Caco-2 (cell line): ENCODE results near the gene XCL1. TPM values are rescaled to one million over a fixed set of nuclear protein-coding genes. Genes with fewer than 3 reads are reported as not detected.
"Not testable (repeated sequence)": the region's sequence is repeated elsewhere in the genome, so short reads cannot be mapped to it uniquely, and the experiment has no call there.

ENCODE experiments used
- BruUV-seq: library from RNA; stranded (reverse); fragments of 400-500 nt; replicated peaks from 2 replicates; lab custom pipeline; 2021; lab: Mats Ljungman, UMichigan
- CTCF ChIA-PET: fragments of 300-600 bp; sonication (Branson Sonifier 250); formaldehyde crosslinking; loops from one replicate; lab custom pipeline; 2022; ENCODE audit warnings: antibody characterized with exemption; lab: Charles Lee
- POLR2A ChIA-PET: fragments of 300-600 bp; sonication (Branson Sonifier 250); formaldehyde crosslinking; loops from one replicate; lab custom pipeline; 2022; ENCODE audit warnings: antibody characterized with exemption; lab: Charles Lee
- DNase-seq, 2 experiments: peaks; one replicate each; pipeline versions ENCODE4 v3.0.0 to v3.0.0-alpha.2; 2020 to 2022
- H3K27me3 ChIP-seq: replicated peaks from 2 replicates; pipeline ENCODE4 v1.6.0; 2011; ENCODE audit warnings: low read length; ENCODE audit not compliant: control insufficient read depth, insufficient read depth
- H3K36me3 ChIP-seq: 2 replicates; pipeline ENCODE4 v1.5.1; 2011; ENCODE audit warnings: low read length; ENCODE audit not compliant: control insufficient read depth, insufficient read depth
- H3K4me1 ChIP-seq: fragments of 250-450 bp; sonication (Bioruptor Pico); 2 replicates; pipeline ENCODE4 v1.5.1; 2020; ENCODE audit warnings: mild to moderate bottlenecking
- H3K4me3 ChIP-seq: 2 replicates; pipeline ENCODE4 v1.5.1; 2011; ENCODE audit warnings: low read depth, mild to moderate bottlenecking, control low read depth, low read length
- H3K9me3 ChIP-seq: fragments of 250-450 bp; sonication (Bioruptor Pico); 2 replicates; pipeline ENCODE4 v1.5.1; 2020; ENCODE audit warnings: mild to moderate bottlenecking, moderate library complexity
- H3K27ac Mint-ChIP-seq: one replicate; pipeline ENCODE4 v1.8.0; 2022; ENCODE audit warnings: mixed read lengths; ENCODE audit not compliant: unreplicated experiment
- H3K27me3 Mint-ChIP-seq: one replicate; pipeline ENCODE4 v1.8.0; 2022; ENCODE audit warnings: mixed read lengths; ENCODE audit not compliant: insufficient read depth, unreplicated experiment
- H3K36me3 Mint-ChIP-seq: one replicate; pipeline ENCODE4 v1.8.0; 2022; ENCODE audit warnings: mild to moderate bottlenecking, mixed read lengths; ENCODE audit not compliant: insufficient read depth, unreplicated experiment
- H3K4me1 Mint-ChIP-seq: one replicate; pipeline ENCODE4 v1.8.0; 2022; ENCODE audit warnings: low read depth, mixed read lengths; ENCODE audit not compliant: unreplicated experiment
- H3K4me3 Mint-ChIP-seq: one replicate; pipeline ENCODE4 v1.8.0; 2022; ENCODE audit warnings: mild to moderate bottlenecking, moderate library complexity, mixed read lengths; ENCODE audit not compliant: unreplicated experiment
- H3K9me3 Mint-ChIP-seq: one replicate; pipeline ENCODE4 v1.8.0; 2022; ENCODE audit warnings: mixed read lengths; ENCODE audit not compliant: unreplicated experiment
- intact Hi-C: fragments of 100-400 bp; cut with micrococcal nuclease; formaldehyde crosslinking; loops from one replicate; pipeline ENCODE4 v1.10.0; 2022; ENCODE audit not compliant: unreplicated experiment
- total RNA-seq: library from RNA; stranded (reverse); gene quantifications from 2 replicates; pipeline ENCODE4 v1.2.3, GENCODE V29; 2022
- TF ChIP-seq, protein P1 (sequence below), 2 experiments: fragments of 200-600 bp in 1 of 2; IDR thresholded peaks; 1 replicate in 1 of 2; 2 replicates in 1 of 2; pipeline versions ENCODE4 v1.5.1 to v1.8.0; 2011 to 2022; ENCODE audit warnings: antibody characterized with exemption in 1 of 2, control low read depth in 1 of 2, inconsistent platforms in 1 of 2, low read depth in 1 of 2, low read length in 1 of 2, mild to moderate bottlenecking in 1 of 2, moderate library complexity in 1 of 2; ENCODE audit not compliant: insufficient read depth in 1 of 2, severe bottlenecking in 1 of 2, unreplicated experiment in 1 of 2

XCL1 gene
- total RNA-seq, 1 experiment from 2014 or later: 3.4 TPM

GRCh38 chr1:168580991-168581390, 4.6 kb downstream of the XCL1 start:
- H3K9me3 ChIP-seq, H3K4me1 ChIP-seq, intact Hi-C loops, H3K4me3 Mint-ChIP-seq, H3K9me3 Mint-ChIP-seq, H3K27me3 Mint-ChIP-seq, DNase-seq, H3K27me3 ChIP-seq, BruUV-seq, H3K36me3 Mint-ChIP-seq, H3K27ac Mint-ChIP-seq, H3K36me3 ChIP-seq, CTCF ChIA-PET, H3K4me1 Mint-ChIP-seq, POLR2A ChIA-PET, H3K4me3 ChIP-seq: not testable (repeated sequence)

- H3K4me1 Mint-ChIP-seq: no peaks in the 10 kb centered on the region
- no peaks in the 10 kb centered on the region for H3K4me1 ChIP-seq
- no peak overlapping the region for H3K4me3 Mint-ChIP-seq
- TF ChIP-seq, protein P1, sequence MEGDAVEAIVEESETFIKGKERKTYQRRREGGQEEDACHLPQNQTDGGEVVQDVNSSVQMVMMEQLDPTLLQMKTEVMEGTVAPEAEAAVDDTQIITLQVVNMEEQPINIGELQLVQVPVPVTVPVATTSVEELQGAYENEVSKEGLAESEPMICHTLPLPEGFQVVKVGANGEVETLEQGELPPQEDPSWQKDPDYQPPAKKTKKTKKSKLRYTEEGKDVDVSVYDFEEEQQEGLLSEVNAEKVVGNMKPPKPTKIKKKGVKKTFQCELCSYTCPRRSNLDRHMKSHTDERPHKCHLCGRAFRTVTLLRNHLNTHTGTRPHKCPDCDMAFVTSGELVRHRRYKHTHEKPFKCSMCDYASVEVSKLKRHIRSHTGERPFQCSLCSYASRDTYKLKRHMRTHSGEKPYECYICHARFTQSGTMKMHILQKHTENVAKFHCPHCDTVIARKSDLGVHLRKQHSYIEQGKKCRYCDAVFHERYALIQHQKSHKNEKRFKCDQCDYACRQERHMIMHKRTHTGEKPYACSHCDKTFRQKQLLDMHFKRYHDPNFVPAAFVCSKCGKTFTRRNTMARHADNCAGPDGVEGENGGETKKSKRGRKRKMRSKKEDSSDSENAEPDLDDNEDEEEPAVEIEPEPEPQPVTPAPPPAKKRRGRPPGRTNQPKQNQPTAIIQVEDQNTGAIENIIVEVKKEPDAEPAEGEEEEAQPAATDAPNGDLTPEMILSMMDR (IDR thresholded peaks at IDR 0.05; ENCODE audit: insufficient read depth in 1 of 2, low read depth in 1 of 2, low read length in 1 of 2, severe bottlenecking in 1 of 2, unreplicated experiment in 1 of 2): no peak
- BruUV-seq: no TSS peak
- no peaks in the 10 kb centered on the region for H3K36me3 ChIP-seq
- no peaks in the 10 kb centered on the region for H3K27me3 ChIP-seq
- POLR2A ChIA-PET: no interaction called here
- no peak overlapping the region for H3K4me3 ChIP-seq
- no peaks in the 10 kb centered on the region for H3K9me3 ChIP-seq
- no peaks in the 10 kb centered on the region for H3K36me3 Mint-ChIP-seq
- CTCF ChIA-PET: no interaction called here
- intact Hi-C loops: no loop called here
- H3K9me3 Mint-ChIP-seq: no peaks in the 10 kb centered on the region
- DNase-seq: no peak
- H3K27me3 Mint-ChIP-seq: no peaks in the 10 kb centered on the region
- H3K27ac Mint-ChIP-seq: no peak overlapping the region
Observed at GRCh38 chr1:168581817-168582572, 5.6 kb downstream of the XCL1 start.

DNA sequence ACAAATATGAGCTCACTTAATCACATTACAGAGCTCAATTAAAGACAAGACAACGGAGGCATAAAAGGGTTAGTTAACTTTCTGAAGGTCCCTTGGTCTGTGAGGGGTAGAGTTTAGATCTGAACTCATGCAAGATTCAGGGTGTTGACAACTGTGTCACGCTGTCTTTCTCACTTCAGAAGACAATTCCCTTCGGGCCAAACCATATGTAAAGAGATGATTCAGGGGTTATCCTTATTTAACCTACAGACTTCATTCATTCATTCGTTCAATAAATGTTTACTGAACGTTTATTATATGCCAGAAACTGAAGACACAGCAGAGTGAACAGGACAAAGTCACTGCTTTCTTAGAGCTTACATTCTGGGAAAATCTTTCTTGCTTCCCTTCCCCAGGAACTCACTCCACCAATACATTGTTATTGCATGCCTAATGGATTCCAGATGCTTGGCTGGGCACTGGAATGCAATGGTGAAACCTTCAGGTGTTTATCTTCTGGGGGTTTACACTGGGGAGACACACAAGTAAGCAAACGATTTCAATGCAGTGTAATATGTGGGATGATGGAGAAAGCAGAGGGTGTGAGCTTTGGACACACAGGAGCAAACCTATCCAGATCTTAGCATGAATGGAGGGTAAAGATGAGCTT, 6.4 kb downstream of the XCL1 start:
- Mint-ChIP-seq H3K36me3 (no peaks in the 10 kb centered on the region), H3K4me3 (no peak overlapping the region), H3K27me3 (no peaks in the 10 kb centered on the region), H3K27ac (no peak overlapping the region), H3K4me1 (no peaks in the 10 kb centered on the region), H3K9me3 (no peaks in the 10 kb centered on the region)
- intact Hi-C loops: no loop called here
- CTCF ChIA-PET: no interaction called here
- H3K4me3 ChIP-seq: no peak overlapping the region
- no TSS peak for BruUV-seq
- no peak for DNase-seq
- no peaks in the 10 kb centered on the region for H3K4me1 ChIP-seq
- no peaks in the 10 kb centered on the region for H3K27me3 ChIP-seq
- H3K36me3 ChIP-seq: no peaks in the 10 kb centered on the region
- no peaks in the 10 kb centered on the region for H3K9me3 ChIP-seq
- TF ChIP-seq, protein P1 (IDR thresholded peaks at IDR 0.05; ENCODE audit: insufficient read depth in 1 of 2, low read depth in 1 of 2, low read length in 1 of 2, severe bottlenecking in 1 of 2, unreplicated experiment in 1 of 2): no peak
- POLR2A ChIA-PET: no interaction called here
